DOHH2 (cell line): ENCODE results near the gene LIPG.

ENCODE experiments used
- CTCF ChIP-seq: fragments of 200-600 bp; sonication (generic); IDR thresholded peaks from one replicate; pipeline ENCODE4 v1.5.1; 2014; ENCODE audit warnings: antibody characterized with exemption, mild to moderate bottlenecking, low read depth, low read length; ENCODE audit not compliant: poor library complexity, severe bottlenecking
- EZH2phosphoT487 ChIP-seq: fragments of 200-600 bp; sonication (generic); IDR thresholded peaks from 2 replicates; pipeline ENCODE4 v1.6.1; 2017; ENCODE audit warnings: borderline replicate concordance, mild to moderate bottlenecking, antibody characterized with exemption, low read length, moderate library complexity, mixed read lengths

DNA sequence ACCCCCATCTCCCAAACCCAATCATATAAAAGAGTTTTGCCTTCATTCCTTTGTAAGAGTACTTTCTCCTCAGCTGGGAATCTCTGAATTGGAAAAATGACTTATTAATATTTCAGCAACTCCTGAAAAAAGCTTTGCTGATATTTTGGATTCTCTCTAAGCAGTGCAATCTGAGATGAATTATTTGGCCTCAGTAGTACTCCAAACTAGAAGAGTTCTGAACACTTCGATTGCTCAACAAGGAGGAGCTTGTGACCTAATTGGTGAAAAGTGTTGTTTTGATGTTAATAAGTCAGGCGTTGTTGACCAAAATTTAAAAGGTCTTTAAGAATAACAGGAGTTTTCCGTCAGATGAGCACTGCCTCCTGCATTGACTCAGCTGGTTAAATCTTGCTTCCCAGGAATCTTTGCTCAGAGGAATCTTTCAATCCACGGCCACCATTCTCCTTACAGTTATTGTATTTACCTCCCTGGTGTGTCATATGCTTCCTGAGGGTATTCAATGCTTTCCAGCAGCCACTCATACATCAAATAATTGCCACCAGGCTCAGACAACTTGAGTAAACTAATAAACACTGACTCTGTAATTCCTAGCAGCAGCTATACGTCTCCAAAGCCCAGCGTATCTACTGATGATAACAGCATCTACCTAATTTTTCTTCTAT lies 24.5 kb upstream of the LIPG start:
- TF ChIP-seq CTCF, result no peak
- no peak for TF ChIP-seq EZH2phosphoT487
